CD4-positive, alpha-beta memory T cell (primary cell): Measurements from ENCODE around the gene ST6GALNAC5. TPM values are rescaled to one million over a fixed set of nuclear protein-coding genes. Genes with fewer than 3 reads are reported as not detected.

Experiments used
- CTCF ChIA-PET: fragments of 350-600 bp; sonication (Branson Sonifier 250); formaldehyde crosslinking; loops from one replicate; lab custom pipeline; 2021; ENCODE audit warnings: inconsistent platforms; ENCODE audit not compliant: partially characterized antibody; lab: Charles Lee
- POLR2A ChIA-PET: fragments of 350-600 bp; sonication (Branson Sonifier 250); formaldehyde crosslinking; loops from one replicate; lab custom pipeline; 2021; ENCODE audit not compliant: partially characterized antibody; lab: Charles Lee
- DNase-seq, 5 donors: peaks; one replicate each; pipeline versions ENCODE4 v3.0.0 to v3.0.0-alpha.2; 2020 to 2022; ENCODE audit warnings: mixed read lengths in 1 of 5
- H3K27ac ChIP-seq: one replicate; pipeline ENCODE4 v1.7.0; 2013; ENCODE audit warnings: low read depth, low read length
- H3K27me3 ChIP-seq: 2 replicates; pipeline ENCODE4 v1.7.0; 2013; ENCODE audit warnings: mild to moderate bottlenecking, low read length, moderate library complexity; ENCODE audit not compliant: insufficient read depth
- H3K36me3 ChIP-seq: 2 replicates; pipeline ENCODE4 v1.7.0; 2013; ENCODE audit warnings: mild to moderate bottlenecking, low read length, moderate library complexity; ENCODE audit not compliant: insufficient read depth
- H3K4me1 ChIP-seq: 2 replicates; pipeline ENCODE4 v1.7.0; 2013; ENCODE audit warnings: mild to moderate bottlenecking, low read length, moderate library complexity; ENCODE audit not compliant: insufficient read depth
- H3K4me3 ChIP-seq, 2 donors: one replicate each; pipeline ENCODE4 v1.7.0; 2013; ENCODE audit warnings: low read length in 2 of 2, mild to moderate bottlenecking in 1 of 2
- H3K9me3 ChIP-seq, 2 donors: one replicate each; pipeline ENCODE4 v1.7.0; 2013; ENCODE audit warnings: low read length in 2 of 2, control low read depth in 1 of 2; ENCODE audit not compliant: control insufficient read depth in 1 of 2
- H3K27ac Mint-ChIP-seq, 7 donors: one replicate each; pipeline ENCODE4 v1.8.0; 2020 to 2021; ENCODE audit warnings: mixed read lengths in 7 of 7, mild to moderate bottlenecking in 6 of 7, inconsistent platforms in 3 of 7, moderate library complexity in 3 of 7
- H3K27me3 Mint-ChIP-seq, 2 donors: one replicate each; pipeline ENCODE4 v1.8.0; 2020 to 2021; ENCODE audit warnings: mixed read lengths in 2 of 2
- H3K36me3 Mint-ChIP-seq, 2 donors: one replicate each; pipeline ENCODE4 v1.8.0; 2020 to 2021; ENCODE audit warnings: mixed read lengths in 2 of 2, inconsistent platforms in 1 of 2, mild to moderate bottlenecking in 1 of 2
- H3K4me1 Mint-ChIP-seq, 4 donors: one replicate each; pipeline ENCODE4 v1.8.0; 2020 to 2021; ENCODE audit warnings: mixed read lengths in 4 of 4, mild to moderate bottlenecking in 1 of 4
- H3K4me3 Mint-ChIP-seq, 8 donors: one replicate each; pipeline ENCODE4 v1.8.0; 2020 to 2021; ENCODE audit warnings: mixed read lengths in 8 of 8, mild to moderate bottlenecking in 7 of 8, moderate library complexity in 6 of 8, inconsistent platforms in 3 of 8
- H3K9me3 Mint-ChIP-seq, 8 donors: one replicate each; pipeline ENCODE4 v1.8.0; 2020 to 2021; ENCODE audit warnings: mixed read lengths in 8 of 8, mild to moderate bottlenecking in 5 of 8, inconsistent platforms in 3 of 8, moderate library complexity in 1 of 8
- intact Hi-C: fragments of 100-400 bp; cut with micrococcal nuclease; formaldehyde crosslinking; loops from one replicate; pipeline ENCODE4 v1.15.1; 2023
- polyA plus RNA-seq, 2 donors: library from polyadenylated mRNA; unstranded; fragments of 300-500 nt; fragmentation: Illumina TruSeq; gene quantifications; one replicate each; pipeline ENCODE4 v1.2.3, GENCODE V29; 2021
- total RNA-seq, 2 experiments: library from RNA; stranded (reverse); gene quantifications; one replicate each; pipeline ENCODE4 v1.2.3, GENCODE V29; 2021

ST6GALNAC5 gene
- total and polyA plus RNA-seq, 4 experiments from 2014 or later: 0.10 TPM; not detected in 3

DNA sequence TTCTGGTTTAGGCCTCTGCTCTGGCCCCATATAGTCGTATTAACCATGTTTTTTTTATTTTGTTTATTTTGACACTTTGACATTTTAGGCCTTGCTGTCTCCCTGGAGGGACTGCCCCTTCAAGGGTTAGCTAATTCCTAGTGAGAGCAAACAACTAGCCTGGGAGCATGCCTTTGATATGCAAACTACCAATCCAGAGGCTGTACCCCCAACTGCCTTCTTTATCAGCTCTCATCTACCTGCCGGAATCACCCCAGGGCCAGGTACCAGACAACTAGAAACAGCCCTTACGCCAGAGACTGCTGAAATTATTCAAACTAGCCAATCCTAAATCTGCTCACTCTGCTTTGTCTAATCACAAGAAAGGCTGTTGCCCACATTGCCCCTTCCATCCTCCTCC is 13.0 kb upstream of the ST6GALNAC5 start:
- H3K27me3 ChIP-seq: no peaks in the 10 kb centered on the region
- no peaks in the 10 kb centered on the region for H3K36me3 ChIP-seq
- no peaks in the 10 kb centered on the region for H3K4me1 Mint-ChIP-seq
- H3K27me3 Mint-ChIP-seq: peaks cover 0 to 1% of the 10 kb centered on the region in 2 donors
- H3K4me3 Mint-ChIP-seq: no peak overlapping the region
- no peak overlapping the region for H3K27ac ChIP-seq
- POLR2A ChIA-PET: no interaction called here
- DNase-seq: no peak
- intact Hi-C loops: no loop called here
- no peaks in the 10 kb centered on the region for H3K9me3 Mint-ChIP-seq
- no peaks in the 10 kb centered on the region for H3K9me3 ChIP-seq
- H3K36me3 Mint-ChIP-seq: no peaks in the 10 kb centered on the region
- CTCF ChIA-PET: no interaction called here
- no peaks in the 10 kb centered on the region for H3K4me1 ChIP-seq
- H3K4me3 ChIP-seq: no peak overlapping the region
- H3K27ac Mint-ChIP-seq: no peak overlapping the region

- no peak overlapping the region for H3K4me3 Mint-ChIP-seq
- Histone ChIP-seq H3K9me3 (no peaks in the 10 kb centered on the region), H3K4me3 (no peak overlapping the region), H3K36me3 (no peaks in the 10 kb centered on the region), H3K4me1 (no peaks in the 10 kb centered on the region), H3K27me3 (no peaks in the 10 kb centered on the region), H3K27ac (no peak overlapping the region)
- no peak for DNase-seq
- no peaks in the 10 kb centered on the region for H3K36me3 Mint-ChIP-seq
- H3K27me3 Mint-ChIP-seq: peaks cover 3 to 4% of the 10 kb centered on the region in 2 donors
- ChIA-PET POLR2A (no interaction called here), CTCF (no interaction called here)
- no peaks in the 10 kb centered on the region for H3K4me1 Mint-ChIP-seq
- intact Hi-C loops: no loop called here
- H3K27ac Mint-ChIP-seq: no peak overlapping the region
- no peaks in the 10 kb centered on the region for H3K9me3 Mint-ChIP-seq
Observed at GRCh38 chr1:76856104-76856503, 11.2 kb upstream of the ST6GALNAC5 start.

DNA sequence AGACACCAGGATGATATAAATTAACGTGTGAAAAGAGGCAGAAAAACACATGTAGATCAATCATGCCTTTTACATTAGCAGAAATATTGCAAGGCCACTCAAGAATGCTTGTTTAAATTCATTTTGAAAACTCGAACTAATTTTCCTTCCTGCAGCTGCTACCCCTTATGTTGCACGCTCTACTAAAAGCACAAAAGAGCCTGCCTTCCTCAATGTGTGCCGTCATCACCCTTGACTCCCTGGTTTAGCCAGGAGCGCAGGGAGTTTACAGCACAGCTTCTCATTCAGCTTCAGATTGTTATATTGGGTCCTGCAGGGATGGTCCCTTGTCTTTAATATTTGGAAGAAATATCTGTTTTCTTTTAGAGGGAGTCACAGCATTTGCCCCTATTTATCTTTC is 10.1 kb upstream of the ST6GALNAC5 start:
- H3K36me3 Mint-ChIP-seq: no peaks in the 10 kb centered on the region
- Histone ChIP-seq H3K27me3 (no peaks in the 10 kb centered on the region), H3K4me1 (no peaks in the 10 kb centered on the region), H3K4me3 (no peak overlapping the region), H3K36me3 (no peaks in the 10 kb centered on the region), H3K27ac (no peak overlapping the region), H3K9me3 (no peaks in the 10 kb centered on the region)
- peaks cover 3 to 4% of the 10 kb centered on the region in 2 donors for H3K27me3 Mint-ChIP-seq
- no peaks in the 10 kb centered on the region for H3K9me3 Mint-ChIP-seq
- ChIA-PET POLR2A (no interaction called here), CTCF (no interaction called here)
- no peak overlapping the region for H3K4me3 Mint-ChIP-seq
- DNase-seq: no peak
- intact Hi-C loops: no loop called here
- H3K27ac Mint-ChIP-seq: no peak overlapping the region
- H3K4me1 Mint-ChIP-seq: no peaks in the 10 kb centered on the region

- Histone ChIP-seq H3K4me1 (no peaks in the 10 kb centered on the region), H3K27me3 (no peaks in the 10 kb centered on the region), H3K36me3 (no peaks in the 10 kb centered on the region), H3K4me3 (no peak overlapping the region), H3K27ac (no peak overlapping the region), H3K9me3 (no peaks in the 10 kb centered on the region)
- Mint-ChIP-seq H3K9me3 (no peaks in the 10 kb centered on the region), H3K36me3 (no peaks in the 10 kb centered on the region), H3K4me1 (no peaks in the 10 kb centered on the region), H3K27ac (no peak overlapping the region), H3K4me3 (no peak overlapping the region), H3K27me3 (peaks cover 4 to 6% of the 10 kb centered on the region in 2 donors)
- ChIA-PET CTCF (no interaction called here), POLR2A (no interaction called here)
- no peak for DNase-seq
- intact Hi-C loops: no loop called here
Observed at GRCh38 chr1:76857973-76858372, 9.3 kb upstream of the ST6GALNAC5 start.

GRCh38 chr1:76861149-76861548 is 6.1 kb upstream of the ST6GALNAC5 start:
- H3K9me3 ChIP-seq: no peaks in the 10 kb centered on the region
- POLR2A ChIA-PET: no interaction called here
- Mint-ChIP-seq H3K4me1 (no peaks in the 10 kb centered on the region), H3K36me3 (no peaks in the 10 kb centered on the region), H3K27ac (no peak overlapping the region), H3K9me3 (no peaks in the 10 kb centered on the region), H3K27me3 (peaks cover 14 to 16% of the 10 kb centered on the region in 2 donors), H3K4me3 (no peak overlapping the region)
- no peak for DNase-seq
- no peaks in the 10 kb centered on the region for H3K4me1 ChIP-seq
- intact Hi-C loops: no loop called here
- H3K36me3 ChIP-seq: no peaks in the 10 kb centered on the region
- CTCF ChIA-PET: no interaction called here
- H3K27me3 ChIP-seq: peaks cover 5% of the 10 kb centered on the region
- no peak overlapping the region for H3K4me3 ChIP-seq
- no peak overlapping the region for H3K27ac ChIP-seq

DNA sequence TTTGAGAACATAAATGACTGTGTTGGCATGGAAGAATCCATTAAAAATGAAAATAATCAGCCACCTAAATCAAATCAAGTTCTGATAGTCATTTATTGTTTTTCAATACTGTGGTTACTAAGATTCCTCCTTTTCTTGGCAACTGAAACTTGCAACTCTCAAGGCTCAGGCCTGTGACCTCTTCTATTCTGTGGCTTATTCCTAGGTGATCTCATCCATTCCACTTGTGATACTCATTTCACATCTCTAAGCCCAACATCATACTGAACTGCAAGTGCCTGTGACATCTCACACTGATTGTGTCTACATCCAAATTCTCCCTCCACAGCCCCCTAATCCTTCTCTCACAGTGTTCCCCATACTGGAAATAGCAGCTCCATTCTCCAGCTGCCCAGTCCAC is 4.8 kb upstream of the ST6GALNAC5 start:
- H3K27me3 Mint-ChIP-seq: peaks cover 19 to 24% of the 10 kb centered on the region in 2 donors
- peaks cover 0 to 5% (median under 1%) of the 10 kb centered on the region in 4 donors for H3K4me1 Mint-ChIP-seq
- no peaks in the 10 kb centered on the region for H3K36me3 ChIP-seq
- no peak overlapping the region for H3K4me3 Mint-ChIP-seq
- ChIA-PET CTCF (no interaction called here), POLR2A (no interaction called here)
- no peaks in the 10 kb centered on the region for H3K9me3 Mint-ChIP-seq
- no peak for DNase-seq
- no peaks in the 10 kb centered on the region for H3K4me1 ChIP-seq
- H3K4me3 ChIP-seq: no peak overlapping the region
- peaks cover 14% of the 10 kb centered on the region for H3K27me3 ChIP-seq
- no peak overlapping the region for H3K27ac ChIP-seq
- no peaks in the 10 kb centered on the region for H3K9me3 ChIP-seq
- H3K27ac Mint-ChIP-seq: no peak overlapping the region
- intact Hi-C loops: no loop called here
- H3K36me3 Mint-ChIP-seq: no peaks in the 10 kb centered on the region

DNA sequence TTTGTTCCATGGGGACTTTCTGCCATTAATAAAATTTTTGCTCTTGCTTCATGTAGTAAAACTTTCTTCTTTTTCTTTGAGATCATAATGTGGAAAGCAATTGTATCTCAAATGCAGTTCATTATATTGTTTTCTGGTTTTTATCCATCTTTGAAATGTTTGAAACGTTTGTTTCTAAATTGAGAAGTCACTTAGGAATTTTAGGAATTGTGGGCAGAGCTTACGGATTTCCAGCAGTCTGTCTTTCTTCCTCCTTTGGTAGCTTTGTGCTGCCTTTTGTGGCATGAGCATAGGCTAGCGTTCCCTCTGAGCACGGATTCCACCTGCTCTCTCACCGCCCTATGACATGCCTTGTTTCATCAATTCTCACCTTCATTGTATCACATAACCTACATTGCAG is 2.9 kb upstream of the ST6GALNAC5 start:
- DNase-seq: no peak
- Histone ChIP-seq H3K4me3 (no peak overlapping the region), H3K27me3 (peaks cover 17% of the 10 kb centered on the region), H3K4me1 (peaks cover 5% of the 10 kb centered on the region), H3K27ac (no peak overlapping the region), H3K36me3 (no peaks in the 10 kb centered on the region), H3K9me3 (no peaks in the 10 kb centered on the region)
- Mint-ChIP-seq H3K27me3 (peaks cover 21 to 26% of the 10 kb centered on the region in 2 donors), H3K27ac (no peak overlapping the region), H3K36me3 (no peaks in the 10 kb centered on the region), H3K4me3 (no peak overlapping the region), H3K4me1 (peaks cover 0 to 20% (median 6%) of the 10 kb centered on the region in 4 donors), H3K9me3 (no peaks in the 10 kb centered on the region)
- ChIA-PET POLR2A (no interaction called here), CTCF (no interaction called here)
- intact Hi-C loops: no loop called here
